HepG2 (cell line): ENCODE measurements around the gene IL6R. TPM values are rescaled to one million over a fixed set of nuclear protein-coding genes. Genes with fewer than 3 reads are reported as not detected.

Experiments
- ARHGAP35 ChIP-seq: sonication (generic); formaldehyde crosslinking; IDR thresholded peaks from 2 replicates; pipeline ENCODE4 v1.9.0; 2022; ENCODE audit warnings: mild to moderate bottlenecking, inconsistent platforms, moderate library complexity, missing genetic modification reagents, borderline replicate concordance
- HDAC2 ChIP-seq: sonication (generic); formaldehyde crosslinking; IDR thresholded peaks from 2 replicates; pipeline ENCODE4 v1.4.0; 2020; ENCODE audit warnings: missing genetic modification reagents
- KDM2A ChIP-seq: sonication (generic); formaldehyde crosslinking; IDR thresholded peaks from 2 replicates; pipeline ENCODE4 v1.4.0; 2020; ENCODE audit warnings: low read depth, missing genetic modification reagents, borderline replicate concordance
- MXD4 ChIP-seq: IDR thresholded peaks from 2 replicates; pipeline ENCODE4 v1.6.1; 2016; ENCODE audit warnings: mild to moderate bottlenecking, missing biosample characterization, missing genetic modification reagents
- PHF8 ChIP-seq: sonication (generic); formaldehyde crosslinking; IDR thresholded peaks from 2 replicates; pipeline ENCODE4 v1.5.0; 2020; ENCODE audit warnings: missing genetic modification reagents
- RBAK ChIP-seq: sonication (generic); formaldehyde crosslinking; IDR thresholded peaks from 2 replicates; pipeline ENCODE4 v1.5.1; 2020; ENCODE audit warnings: mild to moderate bottlenecking, missing genetic modification reagents
- ZNF317 ChIP-seq: sonication (generic); formaldehyde crosslinking; IDR thresholded peaks from 2 replicates; pipeline ENCODE4 v1.5.0; 2020; ENCODE audit warnings: mild to moderate bottlenecking, missing genetic modification reagents
- ZNF709 ChIP-seq: sonication (generic); formaldehyde crosslinking; IDR thresholded peaks from 2 replicates; pipeline ENCODE4 v1.5.0; 2020; ENCODE audit warnings: mild to moderate bottlenecking, missing genetic modification reagents
- polyA plus RNA-seq, 8 experiments: library from polyadenylated mRNA; depleted of rRNA in 3 of 8; stranded (reverse) in 7 of 8; unstranded in 1 of 8; fragments of >200 nt; fragmentation: Illumina TruSeq in 4 of 8; extraction: Trizol in 4 of 8; gene quantifications; 2 replicates each; pipeline versions ENCODE4 v1.2.1 to v1.2.3, GENCODE V29; 2011 to 2016; ENCODE audit warnings: low read depth in 4 of 8, missing spikeins in 1 of 8, mixed read lengths in 1 of 8; ENCODE audit not compliant: insufficient read depth in 1 of 8
- total RNA-seq, 5 experiments: library from RNA; depleted of rRNA; stranded (reverse); fragments of >200 nt; fragmentation: Illumina TruSeq; extraction: Trizol; gene quantifications; 2 replicates each; pipeline ENCODE4 v1.2.3, GENCODE V29; 2016; ENCODE audit warnings: low read depth in 1 of 5
- TF ChIP-seq, protein P1 (sequence below), 2 experiments: sonication (generic) in 1 of 2; formaldehyde crosslinking in 1 of 2; IDR thresholded peaks; 2 replicates each; pipeline versions ENCODE4 v1.4.0 to v1.6.1; 2018 to 2020; ENCODE audit warnings: missing genetic modification reagents in 2 of 2, borderline replicate concordance in 1 of 2, low read depth in 1 of 2, mild to moderate bottlenecking in 1 of 2, missing biosample characterization in 1 of 2
- TF ChIP-seq, protein P2 (sequence below): sonication (generic); formaldehyde crosslinking; IDR thresholded peaks from 2 replicates; pipeline ENCODE4 v1.4.0; 2020; ENCODE audit warnings: missing genetic modification reagents
- TF ChIP-seq, protein P3 (sequence below): sonication (generic); formaldehyde crosslinking; IDR thresholded peaks from 2 replicates; pipeline ENCODE4 v1.4.0; 2020; ENCODE audit warnings: mild to moderate bottlenecking, missing genetic modification reagents
- TF ChIP-seq, protein P4 (sequence below): sonication (generic); formaldehyde crosslinking; IDR thresholded peaks from 2 replicates; pipeline ENCODE4 v1.4.0; 2020; ENCODE audit warnings: missing genetic modification reagents
- TF ChIP-seq, protein P5 (sequence below): sonication (generic); formaldehyde crosslinking; conservative IDR thresholded peaks from 2 replicates; pipeline ENCODE4 v1.5.0; 2020; ENCODE audit warnings: missing genetic modification reagents
- TF ChIP-seq, protein P6 (sequence below): sonication (generic); formaldehyde crosslinking; conservative IDR thresholded peaks from 2 replicates; pipeline ENCODE4 v1.4.0; 2020; ENCODE audit warnings: mild to moderate bottlenecking, missing genetic modification reagents, moderate library complexity
- TF ChIP-seq, protein P7 (sequence below): IDR thresholded peaks from 2 replicates; pipeline ENCODE4 v1.6.1; 2016; ENCODE audit warnings: mild to moderate bottlenecking, missing biosample characterization, missing genetic modification reagents
- TF ChIP-seq, protein P8 (sequence below): sonication (generic); formaldehyde crosslinking; IDR thresholded peaks from 2 replicates; pipeline ENCODE4 v1.5.1; 2020; ENCODE audit warnings: missing genetic modification reagents, mild to moderate bottlenecking, borderline replicate concordance

The IL6R gene
- total and polyA plus RNA-seq, 2 of the 13 experiments (the other 11 are each of a cell fraction or from before 2014, with no cell fraction given), result 5.0 to 24.5 TPM

DNA sequence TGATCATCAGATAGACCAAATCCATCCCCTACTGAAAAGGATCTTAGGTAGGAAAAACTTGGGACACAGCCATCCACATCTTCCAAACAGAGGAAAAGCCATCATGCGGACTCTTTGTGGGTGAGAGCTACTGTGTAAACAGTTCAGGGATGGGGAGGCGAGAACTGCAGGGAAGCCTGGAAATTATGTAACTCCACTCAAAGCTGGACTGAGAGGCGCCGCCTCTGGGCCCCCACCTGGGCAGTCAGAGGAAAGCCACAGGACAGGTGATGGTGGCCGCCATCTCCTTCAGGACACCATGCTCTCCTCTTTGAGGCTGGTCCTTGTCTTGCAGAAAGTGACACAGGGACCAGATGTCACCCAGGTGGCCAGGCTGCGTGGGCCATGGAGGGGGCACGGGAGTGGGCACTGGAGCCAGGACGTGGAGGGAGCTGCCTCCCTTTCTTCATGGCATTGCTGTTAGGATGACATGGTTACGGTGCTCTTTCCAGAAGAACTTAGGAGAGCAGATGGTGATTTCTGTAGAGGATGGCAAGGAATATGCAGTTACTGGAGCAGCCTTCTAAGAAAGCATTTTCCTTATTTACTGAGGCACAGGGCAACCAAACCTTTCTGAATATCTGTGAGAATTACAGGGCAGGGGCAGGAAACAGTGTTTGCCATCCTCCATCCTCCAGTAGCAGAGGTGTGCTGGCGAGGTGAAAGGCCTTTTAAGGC lies 64.9 kb downstream of the IL6R start (continued):
- TF ChIP-seq, protein P1, sequence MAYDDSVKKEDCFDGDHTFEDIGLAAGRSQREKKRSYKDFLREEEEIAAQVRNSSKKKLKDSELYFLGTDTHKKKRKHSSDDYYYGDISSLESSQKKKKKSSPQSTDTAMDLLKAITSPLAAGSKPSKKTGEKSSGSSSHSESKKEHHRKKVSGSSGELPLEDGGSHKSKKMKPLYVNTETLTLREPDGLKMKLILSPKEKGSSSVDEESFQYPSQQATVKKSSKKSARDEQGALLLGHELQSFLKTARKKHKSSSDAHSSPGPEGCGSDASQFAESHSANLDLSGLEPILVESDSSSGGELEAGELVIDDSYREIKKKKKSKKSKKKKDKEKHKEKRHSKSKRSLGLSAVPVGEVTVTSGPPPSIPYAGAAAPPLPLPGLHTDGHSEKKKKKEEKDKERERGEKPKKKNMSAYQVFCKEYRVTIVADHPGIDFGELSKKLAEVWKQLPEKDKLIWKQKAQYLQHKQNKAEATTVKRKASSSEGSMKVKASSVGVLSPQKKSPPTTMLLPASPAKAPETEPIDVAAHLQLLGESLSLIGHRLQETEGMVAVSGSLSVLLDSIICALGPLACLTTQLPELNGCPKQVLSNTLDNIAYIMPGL (CRISPR knock-in tag; IDR thresholded peaks at IDR 0.05; ENCODE audit: borderline replicate concordance in 1 of 2, low read depth in 1 of 2), result 0 out of 4 replicates have a peak, but pooled peaks of 1 of the 2 experiments have one; percentile 25
- TF ChIP-seq, protein P2, sequence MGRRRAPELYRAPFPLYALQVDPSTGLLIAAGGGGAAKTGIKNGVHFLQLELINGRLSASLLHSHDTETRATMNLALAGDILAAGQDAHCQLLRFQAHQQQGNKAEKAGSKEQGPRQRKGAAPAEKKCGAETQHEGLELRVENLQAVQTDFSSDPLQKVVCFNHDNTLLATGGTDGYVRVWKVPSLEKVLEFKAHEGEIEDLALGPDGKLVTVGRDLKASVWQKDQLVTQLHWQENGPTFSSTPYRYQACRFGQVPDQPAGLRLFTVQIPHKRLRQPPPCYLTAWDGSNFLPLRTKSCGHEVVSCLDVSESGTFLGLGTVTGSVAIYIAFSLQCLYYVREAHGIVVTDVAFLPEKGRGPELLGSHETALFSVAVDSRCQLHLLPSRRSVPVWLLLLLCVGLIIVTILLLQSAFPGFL (CRISPR knock-in tag), result no peak
- TF ChIP-seq, protein P3, sequence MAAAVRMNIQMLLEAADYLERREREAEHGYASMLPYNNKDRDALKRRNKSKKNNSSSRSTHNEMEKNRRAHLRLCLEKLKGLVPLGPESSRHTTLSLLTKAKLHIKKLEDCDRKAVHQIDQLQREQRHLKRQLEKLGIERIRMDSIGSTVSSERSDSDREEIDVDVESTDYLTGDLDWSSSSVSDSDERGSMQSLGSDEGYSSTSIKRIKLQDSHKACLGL, result no peak
- TF ChIP-seq, protein P4, sequence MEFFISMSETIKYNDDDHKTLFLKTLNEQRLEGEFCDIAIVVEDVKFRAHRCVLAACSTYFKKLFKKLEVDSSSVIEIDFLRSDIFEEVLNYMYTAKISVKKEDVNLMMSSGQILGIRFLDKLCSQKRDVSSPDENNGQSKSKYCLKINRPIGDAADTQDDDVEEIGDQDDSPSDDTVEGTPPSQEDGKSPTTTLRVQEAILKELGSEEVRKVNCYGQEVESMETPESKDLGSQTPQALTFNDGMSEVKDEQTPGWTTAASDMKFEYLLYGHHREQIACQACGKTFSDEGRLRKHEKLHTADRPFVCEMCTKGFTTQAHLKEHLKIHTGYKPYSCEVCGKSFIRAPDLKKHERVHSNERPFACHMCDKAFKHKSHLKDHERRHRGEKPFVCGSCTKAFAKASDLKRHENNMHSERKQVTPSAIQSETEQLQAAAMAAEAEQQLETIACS (CRISPR knock-in tag), result no peak
- TF ChIP-seq ZNF317 (CRISPR knock-in tag), result no peak
- no peak for TF ChIP-seq RBAK (CRISPR knock-in tag)
- TF ChIP-seq KDM2A (CRISPR knock-in tag), result peak; percentile 69
- TF ChIP-seq, protein P5, sequence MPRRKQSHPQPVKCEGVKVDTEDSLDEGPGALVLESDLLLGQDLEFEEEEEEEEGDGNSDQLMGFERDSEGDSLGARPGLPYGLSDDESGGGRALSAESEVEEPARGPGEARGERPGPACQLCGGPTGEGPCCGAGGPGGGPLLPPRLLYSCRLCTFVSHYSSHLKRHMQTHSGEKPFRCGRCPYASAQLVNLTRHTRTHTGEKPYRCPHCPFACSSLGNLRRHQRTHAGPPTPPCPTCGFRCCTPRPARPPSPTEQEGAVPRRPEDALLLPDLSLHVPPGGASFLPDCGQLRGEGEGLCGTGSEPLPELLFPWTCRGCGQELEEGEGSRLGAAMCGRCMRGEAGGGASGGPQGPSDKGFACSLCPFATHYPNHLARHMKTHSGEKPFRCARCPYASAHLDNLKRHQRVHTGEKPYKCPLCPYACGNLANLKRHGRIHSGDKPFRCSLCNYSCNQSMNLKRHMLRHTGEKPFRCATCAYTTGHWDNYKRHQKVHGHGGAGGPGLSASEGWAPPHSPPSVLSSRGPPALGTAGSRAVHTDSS (CRISPR knock-in tag), result no peak
- no peak for TF ChIP-seq ARHGAP35 (CRISPR knock-in tag)
- TF ChIP-seq, protein P6, sequence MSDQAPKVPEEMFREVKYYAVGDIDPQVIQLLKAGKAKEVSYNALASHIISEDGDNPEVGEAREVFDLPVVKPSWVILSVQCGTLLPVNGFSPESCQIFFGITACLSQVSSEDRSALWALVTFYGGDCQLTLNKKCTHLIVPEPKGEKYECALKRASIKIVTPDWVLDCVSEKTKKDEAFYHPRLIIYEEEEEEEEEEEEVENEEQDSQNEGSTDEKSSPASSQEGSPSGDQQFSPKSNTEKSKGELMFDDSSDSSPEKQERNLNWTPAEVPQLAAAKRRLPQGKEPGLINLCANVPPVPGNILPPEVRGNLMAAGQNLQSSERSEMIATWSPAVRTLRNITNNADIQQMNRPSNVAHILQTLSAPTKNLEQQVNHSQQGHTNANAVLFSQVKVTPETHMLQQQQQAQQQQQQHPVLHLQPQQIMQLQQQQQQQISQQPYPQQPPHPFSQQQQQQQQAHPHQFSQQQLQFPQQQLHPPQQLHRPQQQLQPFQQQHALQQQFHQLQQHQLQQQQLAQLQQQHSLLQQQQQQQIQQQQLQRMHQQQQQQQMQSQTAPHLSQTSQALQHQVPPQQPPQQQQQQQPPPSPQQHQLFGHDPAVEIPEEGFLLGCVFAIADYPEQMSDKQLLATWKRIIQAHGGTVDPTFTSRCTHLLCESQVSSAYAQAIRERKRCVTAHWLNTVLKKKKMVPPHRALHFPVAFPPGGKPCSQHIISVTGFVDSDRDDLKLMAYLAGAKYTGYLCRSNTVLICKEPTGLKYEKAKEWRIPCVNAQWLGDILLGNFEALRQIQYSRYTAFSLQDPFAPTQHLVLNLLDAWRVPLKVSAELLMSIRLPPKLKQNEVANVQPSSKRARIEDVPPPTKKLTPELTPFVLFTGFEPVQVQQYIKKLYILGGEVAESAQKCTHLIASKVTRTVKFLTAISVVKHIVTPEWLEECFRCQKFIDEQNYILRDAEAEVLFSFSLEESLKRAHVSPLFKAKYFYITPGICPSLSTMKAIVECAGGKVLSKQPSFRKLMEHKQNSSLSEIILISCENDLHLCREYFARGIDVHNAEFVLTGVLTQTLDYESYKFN, result 0 out of 2 replicates have a peak, but pooled peaks have one; percentile 35
- TF ChIP-seq, protein P7, sequence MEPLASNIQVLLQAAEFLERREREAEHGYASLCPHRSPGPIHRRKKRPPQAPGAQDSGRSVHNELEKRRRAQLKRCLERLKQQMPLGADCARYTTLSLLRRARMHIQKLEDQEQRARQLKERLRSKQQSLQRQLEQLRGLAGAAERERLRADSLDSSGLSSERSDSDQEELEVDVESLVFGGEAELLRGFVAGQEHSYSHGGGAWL (CRISPR knock-in tag), result no peak
- no peak for TF ChIP-seq ZNF709 (CRISPR knock-in tag)
- no peak for TF ChIP-seq PHF8 (CRISPR knock-in tag)
- TF ChIP-seq, protein P8, sequence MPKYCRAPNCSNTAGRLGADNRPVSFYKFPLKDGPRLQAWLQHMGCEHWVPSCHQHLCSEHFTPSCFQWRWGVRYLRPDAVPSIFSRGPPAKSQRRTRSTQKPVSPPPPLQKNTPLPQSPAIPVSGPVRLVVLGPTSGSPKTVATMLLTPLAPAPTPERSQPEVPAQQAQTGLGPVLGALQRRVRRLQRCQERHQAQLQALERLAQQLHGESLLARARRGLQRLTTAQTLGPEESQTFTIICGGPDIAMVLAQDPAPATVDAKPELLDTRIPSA (CRISPR knock-in tag), result no peak
- TF ChIP-seq MXD4, result no peak
- TF ChIP-seq HDAC2 (CRISPR knock-in tag), result peak; percentile 43
